Ovary (tissue), 9 donors: Measurements from ENCODE around the gene HSF5. TPM values are rescaled to one million over a fixed set of nuclear protein-coding genes. Genes with fewer than 3 reads are reported as not detected.

Experiments
- DNase-seq, 5 donors: peaks; one replicate each; pipeline ENCODE4 v3.0.0-alpha.2; 2019 to 2020
- H3K27ac ChIP-seq, 2 donors: fragments of 200-600 bp; one replicate each; pipeline versions ENCODE4 v1.5.1 to v1.8.0; 2019 to 2022
- H3K27me3 ChIP-seq: fragments of 200-600 bp; one replicate; pipeline ENCODE4 v1.8.0; 2022
- H3K36me3 ChIP-seq: fragments of 200-600 bp; sonication (generic); one replicate; pipeline ENCODE4 v1.5.1; 2019
- H3K4me1 ChIP-seq: one replicate; pipeline ENCODE4 v1.8.1; 2013; ENCODE audit warnings: mild to moderate bottlenecking, moderate library complexity; ENCODE audit not compliant: insufficient read depth
- H3K4me3 ChIP-seq: fragments of 200-600 bp; sonication (generic); one replicate; pipeline ENCODE4 v1.5.1; 2017
- H3K9me3 ChIP-seq, 2 donors: fragments of 200-600 bp in 1 of 2; sonication (generic) in 1 of 2; one replicate each; pipeline versions ENCODE4 v1.5.1 to v1.8.1; 2013 to 2019; ENCODE audit warnings: mild to moderate bottlenecking in 1 of 2, moderate library complexity in 1 of 2
- EP300 ChIP-seq: sonication (generic); formaldehyde crosslinking; IDR thresholded peaks from one replicate; pipeline ENCODE4 v1.6.1; 2017; ENCODE audit warnings: antibody characterized with exemption
- POLR2A ChIP-seq: fragments of 450-650 bp; IDR thresholded peaks from one replicate; pipeline ENCODE4 v1.6.1; 2017; ENCODE audit warnings: antibody characterized with exemption, mild to moderate bottlenecking, moderate library complexity
- WGBS, 3 donors: extraction: QIAGEN DNeasy Blood & Tissue Kit in 1 of 3; methylation state at CpG; one replicate each; pipeline versions ENCODE4 v1.1.5 to v1.1.7; 2013 to 2017; 5-methylcytosine and 5-hydroxymethylcytosine counted together
- intact Hi-C, 4 donors: fragments of 100-400 bp; cut with DNase I; formaldehyde crosslinking; loops; one replicate each; pipeline versions ENCODE4 v1.11.0 to v1.15.1; 2022 to 2023
- polyA plus RNA-seq, 2 donors: library from polyadenylated mRNA; stranded (reverse); fragments of 200-250 nt in 1 of 2; fragments of 350-450 nt in 1 of 2; fragmentation: Illumina TruSeq in 1 of 2; extraction: RNeasy Lipid Tissue Mini Kit (QIAGEN cat#74804) in 1 of 2; gene quantifications; one replicate each; pipeline ENCODE4 v1.2.3, GENCODE V29; 2013 to 2014
- total RNA-seq, 7 donors: library from RNA; depleted of rRNA in 2 of 7; stranded (reverse); fragments of >200 nt in 2 of 7; fragmentation: NEBNext Ultra II Directional in 3 of 7; extraction: Animal tissue kit (Norgen Biotek cat#: 25700) in 3 of 7; gene quantifications; one replicate each; pipeline versions ENCODE4 v1.1.0 to v1.2.4, GENCODE V29; 2016 to 2023
- TF ChIP-seq, protein P1 (sequence below), 3 donors: fragments of 450-650 bp in 2 of 3; fragments of 200-600 bp in 1 of 3; IDR thresholded peaks; one replicate each; pipeline versions ENCODE4 v1.5.1 to v1.8.0; 2016 to 2022; ENCODE audit warnings: antibody characterized with exemption in 3 of 3, mild to moderate bottlenecking in 1 of 3
- donor health status: DM: no; HTN: no; CAD: no; lungs with moderate emphysema.
- donor health status: DM: no; HTN: no; CAD: no.
- donor health status: Bipolar disorder and iron deficiency.
- donor health status: DM: yes; HTN: yes; CAD: no.
- donor health status: DM: no; HTN: no; CAD: no.
- donor health status: DM: yes; HTN: yes; CAD: no.

HSF5 gene
- total and polyA plus RNA-seq, 9 donors = 0.05 TPM; not detected in 7

DNA sequence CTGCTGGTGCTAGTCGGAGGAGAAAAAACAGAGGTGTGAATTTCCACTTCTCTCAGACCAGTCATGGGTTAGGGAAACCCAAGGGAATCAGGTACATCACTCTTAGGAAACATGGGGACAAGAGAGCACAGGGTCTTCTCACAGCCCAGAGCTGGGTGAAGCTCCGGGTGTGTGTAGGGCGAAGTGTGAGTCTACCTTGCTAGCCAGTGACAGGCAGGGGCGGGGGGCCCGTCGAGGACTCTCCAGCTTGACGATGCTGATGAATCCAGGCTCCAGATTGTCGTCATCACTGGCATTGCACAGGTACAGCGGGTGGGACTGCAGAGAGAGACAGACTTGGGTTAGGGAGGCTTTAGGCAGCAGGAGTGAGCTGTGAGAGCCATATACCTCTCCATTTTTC lies 117.5 kb downstream of the HSF5 start:
- 80 to 88% (median 83%) methylated on average over 9 of the region's 9 CpGs for WGBS, 3 donors
- Histone ChIP-seq H3K27ac (no peak overlapping the region), H3K36me3 (no peaks in the 10 kb centered on the region), H3K4me1 (no peaks in the 10 kb centered on the region), H3K4me3 (no peak overlapping the region), H3K27me3 (no peaks in the 10 kb centered on the region), H3K9me3 (no peaks in the 10 kb centered on the region)
- TF ChIP-seq POLR2A (no peak), EP300 (no peak)
- TF ChIP-seq, protein P1, sequence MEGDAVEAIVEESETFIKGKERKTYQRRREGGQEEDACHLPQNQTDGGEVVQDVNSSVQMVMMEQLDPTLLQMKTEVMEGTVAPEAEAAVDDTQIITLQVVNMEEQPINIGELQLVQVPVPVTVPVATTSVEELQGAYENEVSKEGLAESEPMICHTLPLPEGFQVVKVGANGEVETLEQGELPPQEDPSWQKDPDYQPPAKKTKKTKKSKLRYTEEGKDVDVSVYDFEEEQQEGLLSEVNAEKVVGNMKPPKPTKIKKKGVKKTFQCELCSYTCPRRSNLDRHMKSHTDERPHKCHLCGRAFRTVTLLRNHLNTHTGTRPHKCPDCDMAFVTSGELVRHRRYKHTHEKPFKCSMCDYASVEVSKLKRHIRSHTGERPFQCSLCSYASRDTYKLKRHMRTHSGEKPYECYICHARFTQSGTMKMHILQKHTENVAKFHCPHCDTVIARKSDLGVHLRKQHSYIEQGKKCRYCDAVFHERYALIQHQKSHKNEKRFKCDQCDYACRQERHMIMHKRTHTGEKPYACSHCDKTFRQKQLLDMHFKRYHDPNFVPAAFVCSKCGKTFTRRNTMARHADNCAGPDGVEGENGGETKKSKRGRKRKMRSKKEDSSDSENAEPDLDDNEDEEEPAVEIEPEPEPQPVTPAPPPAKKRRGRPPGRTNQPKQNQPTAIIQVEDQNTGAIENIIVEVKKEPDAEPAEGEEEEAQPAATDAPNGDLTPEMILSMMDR (IDR thresholded peaks at IDR 0.05) = no peak
- no peak for DNase-seq
- intact Hi-C loops = no loop called here

DNA sequence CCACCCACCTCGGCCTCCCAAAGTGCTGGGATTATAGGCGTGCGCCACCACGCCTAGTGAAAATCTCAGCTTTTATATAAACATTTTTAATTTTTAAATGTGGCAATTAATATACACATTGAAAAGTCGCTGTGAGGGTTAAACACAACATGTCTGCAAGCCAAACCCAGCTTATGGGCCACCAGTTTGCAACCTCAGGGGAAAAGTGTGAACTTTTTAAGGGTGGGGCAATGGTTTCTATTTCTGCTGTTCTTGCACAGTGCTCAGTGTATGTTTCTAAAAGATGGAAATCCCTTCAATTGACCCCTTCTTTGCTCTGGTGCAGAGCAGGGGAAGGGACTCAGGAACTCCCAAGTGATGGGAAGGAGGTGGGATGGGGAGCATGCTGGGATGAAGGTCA lies 117.9 kb downstream of the HSF5 start:
- Histone ChIP-seq H3K36me3 (no peaks in the 10 kb centered on the region), H3K27me3 (no peaks in the 10 kb centered on the region), H3K27ac (no peak overlapping the region), H3K4me1 (no peaks in the 10 kb centered on the region), H3K4me3 (no peak overlapping the region), H3K9me3 (no peaks in the 10 kb centered on the region)
- TF ChIP-seq EP300 = no peak
- TF ChIP-seq, protein P1 (IDR thresholded peaks at IDR 0.05) = no peak
- DNase-seq = no peak
- 88 to 96% (median 93%) methylated on average over 5 of the region's 5 CpGs for WGBS, 3 donors
- intact Hi-C loops = no loop called here

Other genes starting within 250 kb of the HSF5 start
- gene LPO, start 249.8 kb downstream of the HSF5 start, total RNA-seq = 1 to 10 TPM in 1 of 7 donors, under 1 TPM in 1, not detected in 5; 0.32 to 1.6 TPM
- not detected for gene LPO, start 249.8 kb downstream of the HSF5 start, polyA plus RNA-seq
- under 1 TPM in 3 of 7 donors, not detected in 4; 0.11 to 0.67 (median 0.15) TPM for gene MPO, start 207.5 kb downstream of the HSF5 start, total RNA-seq
- under 1 TPM; 0.02 to 0.05 TPM for gene MPO, start 207.5 kb downstream of the HSF5 start, polyA plus RNA-seq
- 10 to 100 TPM; 22.8 to 49.1 (median 37.5) TPM for gene TSPOAP1, start 159.6 kb downstream of the HSF5 start, total RNA-seq
- 10 to 100 TPM in 1 of 2 donors, 1 to 10 TPM in 1; 8.3 to 46.2 TPM for gene TSPOAP1, start 159.6 kb downstream of the HSF5 start, polyA plus RNA-seq
- gene SUPT4H1, start 136.2 kb downstream of the HSF5 start, total RNA-seq = 10 to 100 TPM; 43.7 to 73.6 (median 50.0) TPM
- gene SUPT4H1, start 136.2 kb downstream of the HSF5 start, polyA plus RNA-seq = 100 to 1,000 TPM in 1 of 2 donors, 10 to 100 TPM in 1; 86.2 to 182 TPM
- gene RNF43, start 70.9 kb downstream of the HSF5 start, total RNA-seq = 1 to 10 TPM in 6 of 7 donors, under 1 TPM in 1; 0.38 to 5.6 (median 2.0) TPM
- gene RNF43, start 70.9 kb downstream of the HSF5 start, polyA plus RNA-seq = under 1 TPM; 0.21 to 0.33 TPM
- 10 to 100 TPM; 23.8 to 60.1 (median 27.7) TPM for gene MTMR4, start 26.2 kb upstream of the HSF5 start, total RNA-seq
- 10 to 100 TPM; 14.5 to 28.7 TPM for gene MTMR4, start 26.2 kb upstream of the HSF5 start, polyA plus RNA-seq
- 1 to 10 TPM in 1 of 7 donors, under 1 TPM in 6; 0.11 to 1.0 (median 0.24) TPM for gene TEX14, start 203.6 kb upstream of the HSF5 start, total RNA-seq
- gene TEX14, start 203.6 kb upstream of the HSF5 start, polyA plus RNA-seq = under 1 TPM; 0.34 to 0.48 TPM
- 10 to 100 TPM; 14.2 to 22.2 (median 19.3) TPM for gene RAD51C, start 204.2 kb upstream of the HSF5 start, total RNA-seq
- 10 to 100 TPM; 20.1 to 32.1 TPM for gene RAD51C, start 204.2 kb upstream of the HSF5 start, polyA plus RNA-seq